ENCODE data around the gene BICC1. TPM values are rescaled to one million over a fixed set of nuclear protein-coding genes. Genes with fewer than 3 reads are reported as not detected.

The BICC1 gene
- total RNA-seq, 1 donor from 2014 or later: 9.3 TPM

DNA sequence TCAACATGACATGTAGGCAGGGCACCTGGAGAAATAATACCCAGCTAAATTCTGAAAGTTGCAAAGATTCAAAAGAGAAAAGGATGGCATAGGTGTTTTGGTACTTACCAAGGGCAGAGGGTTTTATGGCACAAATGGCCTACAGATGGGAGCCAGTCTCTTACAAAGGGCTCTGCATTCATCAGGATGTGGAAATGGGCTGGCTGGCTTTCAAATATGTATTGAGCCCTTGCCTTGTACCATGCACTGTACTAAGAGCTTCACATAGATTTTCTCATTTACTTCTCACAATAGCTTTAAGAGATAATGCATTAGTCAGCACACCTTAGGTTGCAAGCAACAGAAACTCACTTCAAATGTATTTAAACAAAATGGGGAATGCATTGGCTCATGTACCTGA, 327.1 kb downstream of the BICC1 start:
- TF ChIP-seq, protein P1, sequence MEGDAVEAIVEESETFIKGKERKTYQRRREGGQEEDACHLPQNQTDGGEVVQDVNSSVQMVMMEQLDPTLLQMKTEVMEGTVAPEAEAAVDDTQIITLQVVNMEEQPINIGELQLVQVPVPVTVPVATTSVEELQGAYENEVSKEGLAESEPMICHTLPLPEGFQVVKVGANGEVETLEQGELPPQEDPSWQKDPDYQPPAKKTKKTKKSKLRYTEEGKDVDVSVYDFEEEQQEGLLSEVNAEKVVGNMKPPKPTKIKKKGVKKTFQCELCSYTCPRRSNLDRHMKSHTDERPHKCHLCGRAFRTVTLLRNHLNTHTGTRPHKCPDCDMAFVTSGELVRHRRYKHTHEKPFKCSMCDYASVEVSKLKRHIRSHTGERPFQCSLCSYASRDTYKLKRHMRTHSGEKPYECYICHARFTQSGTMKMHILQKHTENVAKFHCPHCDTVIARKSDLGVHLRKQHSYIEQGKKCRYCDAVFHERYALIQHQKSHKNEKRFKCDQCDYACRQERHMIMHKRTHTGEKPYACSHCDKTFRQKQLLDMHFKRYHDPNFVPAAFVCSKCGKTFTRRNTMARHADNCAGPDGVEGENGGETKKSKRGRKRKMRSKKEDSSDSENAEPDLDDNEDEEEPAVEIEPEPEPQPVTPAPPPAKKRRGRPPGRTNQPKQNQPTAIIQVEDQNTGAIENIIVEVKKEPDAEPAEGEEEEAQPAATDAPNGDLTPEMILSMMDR (IDR thresholded peaks at IDR 0.05): no peak
- H3K36me3 ChIP-seq: no peaks in the 10 kb centered on the region
- no peaks in the 10 kb centered on the region for H3K27me3 ChIP-seq
- H3K27ac ChIP-seq: no peak overlapping the region
- no peaks in the 10 kb centered on the region for H3K9me3 ChIP-seq
- peaks cover 0 to under 1% of the 10 kb centered on the region in 2 donors for H3K4me1 ChIP-seq
- no peak overlapping the region for H3K4me3 ChIP-seq
- no peak for DNase-seq (ENCODE audit: low spot score in 2 of 2)
- intact Hi-C loops (cut with DNase I): no loop called here

DNA sequence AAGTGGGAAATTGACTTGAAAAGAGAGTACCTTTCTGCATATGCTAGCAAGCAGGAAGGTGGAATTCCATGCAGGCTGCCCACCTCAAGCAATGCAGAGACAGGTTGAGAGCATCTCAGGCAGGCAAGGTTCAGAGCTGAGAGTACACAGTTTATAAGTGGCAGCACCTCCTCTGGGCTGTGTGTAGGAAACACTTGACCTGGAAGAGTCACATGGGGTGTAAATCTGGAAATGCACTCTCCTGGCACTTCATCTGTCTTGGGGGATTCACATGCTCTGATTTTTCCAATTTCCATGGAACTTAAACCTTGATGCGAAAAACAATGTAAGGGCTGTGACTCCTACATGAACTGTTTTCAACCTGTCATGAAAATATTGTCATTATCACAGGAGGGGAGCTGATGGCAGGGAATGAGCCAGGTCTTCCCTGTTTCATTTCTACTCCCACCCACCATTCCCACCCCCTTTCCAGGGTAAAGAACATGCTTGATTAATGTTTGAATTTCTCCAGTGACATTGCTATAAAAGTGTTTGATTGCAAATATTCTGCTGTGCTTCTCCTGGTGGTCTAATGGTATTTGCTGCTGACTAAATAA, 328.3 kb downstream of the BICC1 start:
- Histone ChIP-seq H3K36me3 (no peaks in the 10 kb centered on the region), H3K4me3 (no peak overlapping the region), H3K27ac (no peak overlapping the region), H3K4me1 (no peaks in the 10 kb centered on the region), H3K27me3 (no peaks in the 10 kb centered on the region), H3K9me3 (no peaks in the 10 kb centered on the region)
- intact Hi-C loops (cut with DNase I): no loop called here
- TF ChIP-seq, protein P1 (IDR thresholded peaks at IDR 0.05): no peak
- DNase-seq (ENCODE audit: low spot score in 2 of 2): no peak

DNA sequence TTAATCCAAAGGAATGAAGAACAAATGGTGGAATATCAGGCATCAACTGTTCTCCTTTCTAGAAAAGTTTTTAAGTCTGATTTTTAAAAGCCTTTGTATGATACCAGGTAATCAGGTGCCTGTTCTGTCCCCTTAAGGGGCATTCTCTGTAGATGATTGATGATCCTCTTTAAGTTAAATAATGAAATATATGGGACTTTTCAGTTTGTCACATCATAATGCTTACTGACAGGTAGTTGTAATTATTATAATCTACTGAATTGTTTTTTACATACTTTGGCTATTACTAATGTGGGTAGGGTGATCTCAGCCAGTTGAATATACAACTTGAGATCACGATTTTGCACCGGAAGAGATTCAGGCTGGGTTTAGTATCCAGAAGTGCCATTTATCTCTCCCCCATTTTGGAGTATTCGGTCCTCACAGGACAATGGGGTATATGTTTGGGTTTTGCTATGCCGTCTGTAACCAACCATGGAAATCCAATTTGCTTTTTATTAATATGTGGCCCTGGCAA, 330.2 kb downstream of the BICC1 start:
- no peaks in the 10 kb centered on the region for H3K27me3 ChIP-seq
- H3K4me3 ChIP-seq: no peak overlapping the region
- no peak for DNase-seq (ENCODE audit: low spot score in 2 of 2)
- H3K9me3 ChIP-seq: no peaks in the 10 kb centered on the region
- no peaks in the 10 kb centered on the region for H3K4me1 ChIP-seq
- H3K36me3 ChIP-seq: no peaks in the 10 kb centered on the region
- H3K27ac ChIP-seq: no peak overlapping the region
- TF ChIP-seq, protein P1 (IDR thresholded peaks at IDR 0.05): no peak
- intact Hi-C loops (cut with DNase I): no loop called here

DNA sequence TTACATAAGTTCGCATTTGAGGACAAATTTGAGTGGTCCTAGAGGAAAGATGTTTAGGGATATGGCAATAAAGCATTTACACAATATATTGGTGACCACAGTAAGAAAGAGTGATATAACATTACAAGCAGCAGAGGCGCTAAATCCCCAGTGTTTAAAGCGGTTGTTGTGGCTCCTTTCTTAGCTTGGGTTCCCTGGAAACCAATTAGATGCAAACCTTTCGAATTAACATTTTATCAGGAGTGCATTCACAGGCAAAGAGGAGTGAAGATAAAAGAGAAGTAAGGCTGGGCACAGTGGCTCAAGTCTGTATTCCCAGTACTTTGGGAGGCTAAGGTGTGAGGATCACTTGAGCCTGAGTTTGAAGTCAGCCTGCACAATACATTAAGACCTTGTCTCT, 331.1 kb downstream of the BICC1 start:
- H3K4me1 ChIP-seq: no peaks in the 10 kb centered on the region
- TF ChIP-seq, protein P1 (IDR thresholded peaks at IDR 0.05): no peak
- H3K4me3 ChIP-seq: no peak overlapping the region
- H3K27me3 ChIP-seq: no peaks in the 10 kb centered on the region
- intact Hi-C loops (cut with DNase I): no loop called here
- no peaks in the 10 kb centered on the region for H3K9me3 ChIP-seq
- H3K27ac ChIP-seq: no peak overlapping the region
- H3K36me3 ChIP-seq: no peaks in the 10 kb centered on the region
- no peak for DNase-seq (ENCODE audit: low spot score in 2 of 2)

DNA sequence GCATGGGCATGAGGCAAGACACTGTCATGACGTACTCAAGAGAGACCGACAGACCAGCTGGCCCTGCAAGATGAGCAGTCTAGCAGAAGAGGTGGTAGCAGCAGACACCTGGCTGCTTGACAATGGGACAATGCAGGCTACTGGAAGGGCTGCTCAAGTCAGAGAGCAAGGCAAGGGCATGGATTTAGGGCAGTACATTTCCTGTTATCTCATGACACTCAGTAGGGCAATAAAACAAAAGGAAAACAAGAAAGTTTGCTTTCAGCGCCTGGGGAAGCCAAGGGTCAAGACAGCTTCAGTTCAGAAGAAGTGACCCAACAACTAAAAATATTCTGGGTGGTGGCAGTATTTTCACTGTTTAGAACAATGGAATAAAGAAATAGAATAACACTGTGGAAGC, 332.0 kb downstream of the BICC1 start:
- H3K4me1 ChIP-seq: no peaks in the 10 kb centered on the region
- H3K4me3 ChIP-seq: no peak overlapping the region
- H3K36me3 ChIP-seq: no peaks in the 10 kb centered on the region
- no peaks in the 10 kb centered on the region for H3K27me3 ChIP-seq
- no peak for DNase-seq (ENCODE audit: low spot score in 2 of 2)
- TF ChIP-seq, protein P1 (IDR thresholded peaks at IDR 0.05): no peak
- intact Hi-C loops (cut with DNase I): no loop called here
- no peaks in the 10 kb centered on the region for H3K9me3 ChIP-seq
- no peak overlapping the region for H3K27ac ChIP-seq

DNA sequence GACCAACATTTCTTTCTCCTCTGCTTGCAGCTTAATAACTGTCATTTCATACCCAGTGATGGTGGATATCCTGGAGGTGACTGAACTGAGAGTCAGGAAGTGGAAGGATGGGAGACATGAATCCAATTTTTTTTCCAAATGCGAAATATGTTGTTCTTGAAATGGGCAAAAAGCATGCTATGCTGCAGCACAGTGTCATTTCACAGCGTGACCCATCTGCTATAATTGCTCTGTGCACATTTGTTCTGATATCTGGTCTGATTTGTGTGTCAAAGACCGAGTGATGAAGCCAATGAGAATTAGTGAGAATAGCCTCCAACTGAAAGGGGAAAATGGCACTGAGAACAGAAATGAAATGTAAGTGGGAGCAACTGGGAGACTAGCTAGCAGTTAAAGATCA, 334.2 kb downstream of the BICC1 start:
- Histone ChIP-seq H3K27ac (no peak overlapping the region), H3K27me3 (no peaks in the 10 kb centered on the region), H3K4me1 (no peaks in the 10 kb centered on the region), H3K9me3 (no peaks in the 10 kb centered on the region), H3K36me3 (no peaks in the 10 kb centered on the region), H3K4me3 (no peak overlapping the region)
- DNase-seq (ENCODE audit: low spot score in 2 of 2): no peak
- intact Hi-C loops (cut with DNase I): no loop called here
- TF ChIP-seq, protein P1 (IDR thresholded peaks at IDR 0.05): no peak

Data from ascending aorta (tissue), 2 donors.